Psoas muscle (tissue), 8 donors: ENCODE data around the gene RALGPS2. TPM values are rescaled to one million over a fixed set of nuclear protein-coding genes. Genes with fewer than 3 reads are reported as not detected.

ENCODE experiments used
- ATAC-seq, 4 donors: fragments of 200-7000 bp; cut with Tn5 transposase; one replicate each; pipeline ENCODE4 v1.9.1; 2020; ENCODE audit warnings: moderate library complexity in 3 of 4, mild to moderate bottlenecking in 2 of 4
- DNase-seq, 2 donors: peaks; one replicate each; pipeline ENCODE4 v3.0.0-alpha.2; 2020
- H3K27ac ChIP-seq: fragments of 200-600 bp; one replicate; pipeline ENCODE4 v1.8.0; 2022
- H3K27me3 ChIP-seq, 3 donors: fragments of 200-600 bp in 1 of 3; one replicate each; pipeline versions ENCODE4 v1.6.1 to v1.8.0; 2013 to 2022; ENCODE audit warnings: low read length in 2 of 3, mild to moderate bottlenecking in 2 of 3, moderate library complexity in 1 of 3; ENCODE audit not compliant: insufficient read depth in 3 of 3
- H3K36me3 ChIP-seq, 2 donors: fragments of 200-600 bp in 1 of 2; one replicate each; pipeline versions ENCODE4 v1.6.1 to v1.8.0; 2013 to 2022; ENCODE audit warnings: low read depth in 1 of 2, mild to moderate bottlenecking in 1 of 2, moderate library complexity in 1 of 2; ENCODE audit not compliant: insufficient read depth in 1 of 2
- H3K4me1 ChIP-seq: fragments of 200-600 bp; one replicate; pipeline ENCODE4 v1.8.0; 2022
- H3K4me3 ChIP-seq: fragments of 200-600 bp; one replicate; pipeline ENCODE4 v1.8.0; 2022; ENCODE audit warnings: mild to moderate bottlenecking
- H3K9me3 ChIP-seq: fragments of 200-600 bp; one replicate; pipeline ENCODE4 v1.8.0; 2022
- CTCF ChIP-seq: fragments of 200-600 bp; IDR thresholded peaks from one replicate; pipeline ENCODE4 v1.8.0; 2022; ENCODE audit warnings: antibody characterized with exemption
- WGBS, 3 donors: extraction: QIAGEN DNeasy Blood & Tissue Kit; methylation state at CpG; one replicate each; pipeline versions ENCODE4 v1.1.6 to v1.1.7; 2013; 5-methylcytosine and 5-hydroxymethylcytosine counted together
- intact Hi-C, 2 donors: fragments of 100-400 bp; cut with DNase I; formaldehyde crosslinking; loops; one replicate each; pipeline versions ENCODE4 v1.11.0 to v1.14.2; 2022
- polyA plus RNA-seq, 3 donors: library from polyadenylated mRNA; stranded (reverse); fragments of 200-250 nt; gene quantifications; one replicate each; pipeline ENCODE4 v1.2.3, GENCODE V29; 2013
- total RNA-seq, 4 donors: library from RNA; stranded (reverse); fragmentation: NEBNext Ultra II Directional in 2 of 4; extraction: Animal tissue kit (Norgen Biotek cat#: 25700) in 2 of 4; gene quantifications; one replicate each; pipeline versions ENCODE4 v1.2.1 to v1.2.4, GENCODE V29; 2021 to 2023
- donor health status: healthy with polysubstance abuse.
- donor health status: DM: no; HTN: no; CAD: no; lungs with moderate emphysema.
- donor health status: Bipolar disorder and iron deficiency.
- donor health status: healthy.
- donor health status: DM: yes; HTN: yes; CAD: no.
- donor health status: DM: no; HTN: no; CAD: no.
- donor health status: DM: no; HTN: no; CAD: no.
- donor health status: DM: yes; HTN: yes; CAD: no.

The RALGPS2 gene
- total and polyA plus RNA-seq, 7 donors, result 0.69 to 6.2 (median 2.4) TPM

DNA sequence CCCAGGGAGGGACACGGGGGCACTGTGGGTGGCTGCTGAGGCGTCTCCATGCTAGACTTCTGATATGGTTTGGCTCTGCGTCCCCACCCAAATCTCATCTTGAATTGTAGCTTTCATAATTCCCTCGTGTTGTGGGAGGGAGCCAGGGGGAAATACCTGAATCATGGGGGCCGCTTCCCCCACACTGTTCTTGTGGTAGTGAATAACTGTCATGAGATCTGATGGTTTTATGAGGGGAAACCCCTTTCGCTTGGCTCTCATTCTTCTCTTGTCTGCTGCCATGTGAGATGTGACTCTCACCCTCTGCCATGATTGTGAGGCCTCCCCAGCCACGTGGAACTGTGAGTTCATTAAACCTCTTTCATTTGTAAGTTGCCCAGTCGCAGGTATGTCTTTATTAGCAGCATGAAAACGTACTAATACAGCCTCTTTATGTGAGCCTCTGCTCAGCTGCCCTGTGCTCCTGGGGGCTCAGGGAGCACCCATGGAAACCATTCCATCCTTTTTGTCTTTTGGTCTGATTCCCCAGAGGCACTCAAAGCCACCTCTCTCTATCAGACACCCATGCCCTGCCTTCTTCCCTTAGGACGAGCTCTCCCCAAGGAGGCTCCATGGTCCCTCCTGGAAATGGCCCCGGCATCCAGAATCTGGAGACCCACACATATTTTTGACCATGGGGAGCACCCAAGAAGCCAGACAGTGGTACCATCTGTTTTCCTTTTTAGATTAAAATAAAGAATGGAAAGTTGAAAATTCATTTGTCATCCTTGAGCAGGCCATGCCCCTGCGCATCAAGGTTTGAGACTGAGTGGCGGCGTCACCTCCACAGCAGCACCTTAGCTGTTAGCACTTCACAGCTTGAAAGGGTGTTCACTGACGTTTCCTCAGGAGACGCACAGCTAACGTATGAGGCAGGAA, 234.8 kb downstream of the RALGPS2 start:
- H3K27me3 ChIP-seq, result no peaks in the 10 kb centered on the region
- intact Hi-C loops, result no loop called here
- no peaks in the 10 kb centered on the region for H3K4me1 ChIP-seq
- peaks cover 2% of the 10 kb centered on the region for H3K9me3 ChIP-seq
- no peak overlapping the region for H3K4me3 ChIP-seq
- H3K27ac ChIP-seq, result no peak overlapping the region
- H3K36me3 ChIP-seq, result no peaks in the 10 kb centered on the region
- no peak for ATAC-seq
- TF ChIP-seq CTCF, result no peak
- 90 to 95% (median 93%) methylated on average over 17 of the region's 17 CpGs for WGBS, 3 donors
- DNase-seq, result no peak

GRCh38 chr1:178960482-178961240, 235.6 kb downstream of the RALGPS2 start:
- Histone ChIP-seq H3K27me3 (no peaks in the 10 kb centered on the region), H3K27ac (no peak overlapping the region), H3K4me1 (no peaks in the 10 kb centered on the region), H3K36me3 (no peaks in the 10 kb centered on the region), H3K9me3 (peaks cover 5% of the 10 kb centered on the region), H3K4me3 (no peak overlapping the region)
- 50 to 65% (median 57%) methylated on average over 9 of the region's 9 CpGs for WGBS, 3 donors
- intact Hi-C loops, result no loop called here
- no peak for DNase-seq
- TF ChIP-seq CTCF, result no peak
- ATAC-seq, result no peak

DNA sequence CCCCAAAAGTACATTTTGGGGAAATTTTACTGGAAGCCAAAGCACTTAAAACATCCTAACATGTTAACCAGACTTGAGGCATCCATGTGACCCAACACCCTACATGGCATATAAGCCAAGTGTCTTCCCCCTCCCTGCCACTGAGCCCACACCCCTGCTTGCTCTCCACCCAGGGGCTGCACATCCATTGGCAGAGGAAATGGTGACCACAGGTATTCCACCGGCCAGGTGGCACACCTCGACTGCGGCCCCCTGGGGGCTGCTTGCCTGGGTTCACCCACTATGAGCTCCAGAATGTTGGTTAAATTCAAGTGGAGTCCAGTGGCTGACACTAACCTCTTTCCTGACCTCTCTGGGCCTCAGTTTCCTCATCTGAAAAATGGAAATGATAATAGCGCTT, 236.3 kb downstream of the RALGPS2 start:
- Histone ChIP-seq H3K4me3 (no peak overlapping the region), H3K27me3 (no peaks in the 10 kb centered on the region), H3K27ac (no peak overlapping the region), H3K9me3 (peaks cover 5% of the 10 kb centered on the region), H3K36me3 (no peaks in the 10 kb centered on the region), H3K4me1 (no peaks in the 10 kb centered on the region)
- intact Hi-C loops, result no loop called here
- DNase-seq (no peak), ATAC-seq (no peak)
- no peak for TF ChIP-seq CTCF
- WGBS, 3 donors, result 92 to 98% (median 96%) methylated on average over 4 of the region's 4 CpGs

GRCh38 chr1:178961868-178962267, 236.8 kb downstream of the RALGPS2 start:
- DNase-seq (no peak), ATAC-seq (no peak)
- Histone ChIP-seq H3K4me1 (no peaks in the 10 kb centered on the region), H3K27ac (no peak overlapping the region), H3K36me3 (no peaks in the 10 kb centered on the region), H3K9me3 (peaks cover 5% of the 10 kb centered on the region), H3K4me3 (no peak overlapping the region), H3K27me3 (no peaks in the 10 kb centered on the region)
- WGBS, 3 donors, result 80 to 97% (median 95%) methylated on average over 3 of the region's 3 CpGs
- no peak for TF ChIP-seq CTCF
- intact Hi-C loops, result no loop called here
